ENCODE data around the gene EXOC6. TPM values are rescaled to one million over a fixed set of nuclear protein-coding genes. Genes with fewer than 3 reads are reported as not detected.

The EXOC6 gene
- total and polyA plus RNA-seq, 11 donors: 5.8 to 12.3 (median 9.9) TPM

DNA sequence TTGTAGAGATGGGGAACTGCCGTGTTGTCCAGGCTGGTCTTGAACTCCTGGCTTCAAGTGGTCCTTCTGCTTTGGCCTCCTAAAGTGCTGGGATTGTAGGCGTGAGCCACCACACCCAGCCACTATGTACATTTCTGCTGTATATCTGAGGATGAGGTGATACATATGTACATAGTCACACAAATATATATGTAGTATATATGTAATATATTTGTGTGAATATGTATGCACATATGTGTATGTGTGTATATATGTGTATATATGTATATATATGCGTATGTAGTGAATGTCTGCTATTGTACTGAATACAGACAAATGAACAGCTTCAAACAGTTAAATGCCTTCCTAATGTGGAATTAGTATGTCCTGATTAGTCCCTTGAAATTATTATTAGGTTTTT, 70.3 kb downstream of the EXOC6 start:
- DNase-seq (no peak), ATAC-seq (no peak)
- 93 to 99% (median 97%) methylated on average over 3 of the region's 3 CpGs for WGBS, 4 donors
- Histone ChIP-seq H3K4me1 (peaks cover 0 to 11% (median 0%) of the 10 kb centered on the region in 12 donors), H3K4me3 (no peak overlapping the region), H3K36me3 (peaks cover 0 to 34% (median 10%) of the 10 kb centered on the region in 9 donors), H3K9me3 (peaks cover 0 to 17% (median 9%) of the 10 kb centered on the region in 12 donors), H3K27me3 (no peaks in the 10 kb centered on the region), H3K27ac (no peak overlapping the region)
- intact Hi-C loops (cut with DNase I): no loop called here
- TF ChIP-seq POLR2A (IDR thresholded peaks at IDR 0.05): no peak
- TF ChIP-seq, protein P1, sequence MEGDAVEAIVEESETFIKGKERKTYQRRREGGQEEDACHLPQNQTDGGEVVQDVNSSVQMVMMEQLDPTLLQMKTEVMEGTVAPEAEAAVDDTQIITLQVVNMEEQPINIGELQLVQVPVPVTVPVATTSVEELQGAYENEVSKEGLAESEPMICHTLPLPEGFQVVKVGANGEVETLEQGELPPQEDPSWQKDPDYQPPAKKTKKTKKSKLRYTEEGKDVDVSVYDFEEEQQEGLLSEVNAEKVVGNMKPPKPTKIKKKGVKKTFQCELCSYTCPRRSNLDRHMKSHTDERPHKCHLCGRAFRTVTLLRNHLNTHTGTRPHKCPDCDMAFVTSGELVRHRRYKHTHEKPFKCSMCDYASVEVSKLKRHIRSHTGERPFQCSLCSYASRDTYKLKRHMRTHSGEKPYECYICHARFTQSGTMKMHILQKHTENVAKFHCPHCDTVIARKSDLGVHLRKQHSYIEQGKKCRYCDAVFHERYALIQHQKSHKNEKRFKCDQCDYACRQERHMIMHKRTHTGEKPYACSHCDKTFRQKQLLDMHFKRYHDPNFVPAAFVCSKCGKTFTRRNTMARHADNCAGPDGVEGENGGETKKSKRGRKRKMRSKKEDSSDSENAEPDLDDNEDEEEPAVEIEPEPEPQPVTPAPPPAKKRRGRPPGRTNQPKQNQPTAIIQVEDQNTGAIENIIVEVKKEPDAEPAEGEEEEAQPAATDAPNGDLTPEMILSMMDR (IDR thresholded peaks at IDR 0.05): no peak

DNA sequence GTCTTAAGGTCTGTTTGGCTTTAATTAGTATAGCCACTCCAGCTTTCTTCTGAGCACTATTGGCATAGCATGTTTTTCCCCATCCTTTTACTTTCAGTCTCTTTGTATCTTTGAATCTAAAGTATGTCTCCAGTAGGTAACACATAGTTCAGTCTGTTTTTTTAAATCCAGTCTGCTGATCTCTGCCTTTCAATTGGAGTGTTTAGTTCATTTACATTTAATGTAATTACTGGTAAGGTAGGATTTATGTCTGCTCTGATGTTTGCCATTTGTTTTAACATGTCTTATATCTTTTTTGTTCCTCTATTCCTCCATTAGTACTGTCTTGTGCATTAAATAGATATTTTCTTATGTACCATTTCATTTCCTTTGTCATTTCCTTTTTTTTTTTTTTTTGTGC, 72.5 kb downstream of the EXOC6 start:
- Histone ChIP-seq H3K4me3 (no peak overlapping the region), H3K27me3 (no peaks in the 10 kb centered on the region), H3K27ac (no peak overlapping the region), H3K9me3 (peaks cover 0 to 17% (median 9%) of the 10 kb centered on the region in 12 donors), H3K36me3 (peaks cover 0 to 31% (median 12%) of the 10 kb centered on the region in 9 donors), H3K4me1 (no peaks in the 10 kb centered on the region)
- intact Hi-C loops (cut with DNase I): no loop called here
- no peak for TF ChIP-seq POLR2A (IDR thresholded peaks at IDR 0.05)
- ATAC-seq (no peak), DNase-seq (no peak)

DNA sequence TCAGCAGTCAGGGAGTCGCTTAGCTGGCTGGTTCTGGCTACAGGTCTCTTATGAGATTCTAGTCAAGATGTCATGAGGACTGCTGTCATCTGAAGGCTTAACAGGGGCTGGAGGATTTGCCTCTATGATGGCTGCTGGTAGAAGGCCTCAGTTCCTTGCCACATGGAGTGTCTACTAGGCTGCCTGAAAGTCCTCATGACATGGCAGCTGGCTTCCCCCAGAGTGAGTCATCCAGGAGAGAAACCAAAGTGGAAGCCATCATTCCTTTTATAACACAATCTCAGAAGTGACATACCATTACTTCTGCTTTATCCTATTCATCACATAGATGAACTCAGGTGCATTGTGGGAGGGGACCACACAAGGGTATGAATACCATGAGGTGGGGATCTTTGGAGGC, 75.1 kb downstream of the EXOC6 start:
- DNase-seq (no peak), ATAC-seq (no peak)
- TF ChIP-seq, protein P1 (IDR thresholded peaks at IDR 0.05): no peak
- TF ChIP-seq POLR2A (IDR thresholded peaks at IDR 0.05): no peak
- Histone ChIP-seq H3K4me3 (no peak overlapping the region), H3K4me1 (no peaks in the 10 kb centered on the region), H3K27ac (no peak overlapping the region), H3K36me3 (peaks cover 0 to 21% (median 9%) of the 10 kb centered on the region in 9 donors), H3K27me3 (no peaks in the 10 kb centered on the region), H3K9me3 (peaks cover 0 to 17% (median 9%) of the 10 kb centered on the region in 12 donors)
- intact Hi-C loops (cut with DNase I): no loop called here
- 95 to 100% (median 99%) methylated on average over 1 of the region's 1 CpG for WGBS, 4 donors

DNA sequence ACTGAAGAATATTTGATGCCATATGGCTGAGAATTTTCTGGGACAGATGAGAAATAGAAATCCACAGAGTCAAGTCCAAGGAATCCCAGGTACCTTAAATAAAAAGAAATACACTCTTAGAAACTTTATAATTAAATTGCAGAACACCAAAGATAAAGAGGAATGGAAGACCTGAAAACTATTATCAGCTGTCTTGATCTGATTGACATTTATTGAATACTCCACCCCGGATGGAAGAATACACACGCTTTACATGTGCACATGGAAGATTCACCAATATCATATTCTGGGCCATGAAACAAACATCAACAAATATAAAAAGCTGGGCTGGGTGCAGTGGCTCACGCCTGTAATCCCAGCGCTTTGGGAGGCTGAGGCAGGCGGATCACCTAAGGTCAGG, 81.6 kb downstream of the EXOC6 start:
- Histone ChIP-seq H3K4me3 (no peak overlapping the region), H3K27me3 (no peaks in the 10 kb centered on the region), H3K27ac (no peak overlapping the region), H3K4me1 (no peaks in the 10 kb centered on the region), H3K9me3 (no peaks in the 10 kb centered on the region), H3K36me3 (peaks cover 0 to 51% (median 23%) of the 10 kb centered on the region in 9 donors)
- intact Hi-C loops (cut with DNase I): no loop called here
- no peak for ATAC-seq
- no peak for DNase-seq
- no peak for TF ChIP-seq POLR2A (IDR thresholded peaks at IDR 0.05)
- TF ChIP-seq, protein P1 (IDR thresholded peaks at IDR 0.05): no peak
- WGBS, 4 donors: 82 to 99% (median 96%) methylated on average over 5 of the region's 5 CpGs

DNA sequence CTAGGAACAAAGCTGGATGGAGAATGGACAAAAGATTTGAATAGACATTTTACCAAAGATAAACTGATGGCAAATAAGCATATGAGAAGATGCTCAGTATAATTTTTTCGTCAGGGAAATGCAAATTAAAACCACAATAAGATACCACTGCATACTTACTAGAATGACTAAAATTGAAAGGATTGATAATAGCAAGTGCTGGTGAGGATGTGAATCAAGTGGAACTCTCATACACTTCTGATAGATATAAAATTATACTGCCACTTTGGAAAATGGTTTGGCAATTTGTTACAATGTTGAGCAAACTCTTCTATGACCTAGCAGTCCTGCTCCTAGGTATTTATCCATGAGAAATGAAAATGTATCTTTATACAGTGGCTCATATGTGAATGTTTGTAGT, 83.3 kb downstream of the EXOC6 start:
- WGBS, 4 donors: 43 to 92% (median 90%) methylated on average over 1 of the region's 1 CpG
- H3K36me3 ChIP-seq: peaks cover 0 to 65% (median 30%) of the 10 kb centered on the region in 9 donors

More for the DNA sequence above, 83.3 kb downstream of the EXOC6 start:
- DNase-seq (no peak), ATAC-seq (no peak)
- Histone ChIP-seq H3K27ac (no peak overlapping the region), H3K4me3 (no peak overlapping the region), H3K4me1 (no peaks in the 10 kb centered on the region), H3K9me3 (no peaks in the 10 kb centered on the region), H3K27me3 (no peaks in the 10 kb centered on the region)
- TF ChIP-seq, protein P1 (IDR thresholded peaks at IDR 0.05): no peak
- no peak for TF ChIP-seq POLR2A (IDR thresholded peaks at IDR 0.05)
- intact Hi-C loops (cut with DNase I): no loop called here

Data from heart left ventricle (tissue), 16 donors.